H1 (cell line): ENCODE measurements around the gene CEP72. TPM values are rescaled to one million over a fixed set of nuclear protein-coding genes. Genes with fewer than 3 reads are reported as not detected.

Experiments used
- EGR1 ChIP-seq: IDR thresholded peaks from 2 replicates; pipeline ENCODE4 v1.6.1; 2011; ENCODE audit warnings: low read depth, low read length, borderline replicate concordance
- EP300 ChIP-seq, 2 experiments: IDR thresholded peaks; 1 replicate in 1 of 2; 2 replicates in 1 of 2; pipeline ENCODE4 v1.6.1; 2011 to 2012; ENCODE audit warnings: low read depth in 2 of 2, low read length in 2 of 2, mild to moderate bottlenecking in 2 of 2, borderline replicate concordance in 1 of 2, inconsistent platforms in 1 of 2, moderate library complexity in 1 of 2
- GABPA ChIP-seq: IDR thresholded peaks from 2 replicates; pipeline ENCODE4 v1.6.1; 2011; ENCODE audit warnings: mild to moderate bottlenecking, low read length, moderate library complexity, borderline replicate concordance; ENCODE audit not compliant: insufficient read depth
- JUN ChIP-seq: IDR thresholded peaks from 2 replicates; pipeline ENCODE4 v1.6.1; 2011; ENCODE audit warnings: low read depth, mild to moderate bottlenecking, improper control_type of control experiment, low read length
- KDM5A ChIP-seq: fragments of 200-600 bp; IDR thresholded peaks from 2 replicates; pipeline ENCODE4 v1.7.1; 2012; ENCODE audit warnings: mild to moderate bottlenecking, low read length, inconsistent platforms, mixed read lengths
- MAFK ChIP-seq: IDR thresholded peaks from 2 replicates; pipeline ENCODE4 v1.6.1; 2012; ENCODE audit warnings: low read depth, mild to moderate bottlenecking, improper control_type of control experiment, low read length
- SRF ChIP-seq: IDR thresholded peaks from 2 replicates; pipeline ENCODE4 v1.6.1; 2011; ENCODE audit warnings: mild to moderate bottlenecking, low read depth, low read length, moderate library complexity
- polyA plus RNA-seq, 7 experiments: library from polyadenylated mRNA; depleted of rRNA in 3 of 7; stranded (reverse) in 5 of 7; unstranded in 2 of 7; fragments of >200 nt in 5 of 7; fragments of 200-250 nt in 2 of 7; gene quantifications; 1 replicate in 5 of 7; 2 replicates in 1 of 7; 4 replicates in 1 of 7; pipeline versions ENCODE4 v1.2.1 to v1.2.3, GENCODE V29; 2011 to 2013; ENCODE audit warnings: missing spikeins in 2 of 7, mixed read lengths in 2 of 7
- total RNA-seq: library from RNA; stranded (reverse); fragmentation: NEBNext Ultra II Directional; extraction: Animal tissue kit (Norgen Biotek cat#: 25700); gene quantifications from 2 replicates; pipeline ENCODE4 v1.2.1, GENCODE V29; 2021
- TF ChIP-seq, protein P1 (sequence below): fragments of 300-600 bp; sonication (generic); IDR thresholded peaks from 2 replicates; pipeline ENCODE4 v1.7.1; 2012; ENCODE audit warnings: low read length, moderate library complexity, mild to moderate bottlenecking, inconsistent platforms; ENCODE audit not compliant: insufficient replicate concordance
- TF ChIP-seq, protein P2 (sequence below): IDR thresholded peaks from 2 replicates; pipeline ENCODE4 v1.6.1; 2012; ENCODE audit warnings: inconsistent platforms

CEP72 gene
- total and polyA plus RNA-seq, 2 of the 8 experiments (the other 6 are each of a cell fraction or from before 2014, with no cell fraction given), result 13.1 to 19.6 TPM

DNA sequence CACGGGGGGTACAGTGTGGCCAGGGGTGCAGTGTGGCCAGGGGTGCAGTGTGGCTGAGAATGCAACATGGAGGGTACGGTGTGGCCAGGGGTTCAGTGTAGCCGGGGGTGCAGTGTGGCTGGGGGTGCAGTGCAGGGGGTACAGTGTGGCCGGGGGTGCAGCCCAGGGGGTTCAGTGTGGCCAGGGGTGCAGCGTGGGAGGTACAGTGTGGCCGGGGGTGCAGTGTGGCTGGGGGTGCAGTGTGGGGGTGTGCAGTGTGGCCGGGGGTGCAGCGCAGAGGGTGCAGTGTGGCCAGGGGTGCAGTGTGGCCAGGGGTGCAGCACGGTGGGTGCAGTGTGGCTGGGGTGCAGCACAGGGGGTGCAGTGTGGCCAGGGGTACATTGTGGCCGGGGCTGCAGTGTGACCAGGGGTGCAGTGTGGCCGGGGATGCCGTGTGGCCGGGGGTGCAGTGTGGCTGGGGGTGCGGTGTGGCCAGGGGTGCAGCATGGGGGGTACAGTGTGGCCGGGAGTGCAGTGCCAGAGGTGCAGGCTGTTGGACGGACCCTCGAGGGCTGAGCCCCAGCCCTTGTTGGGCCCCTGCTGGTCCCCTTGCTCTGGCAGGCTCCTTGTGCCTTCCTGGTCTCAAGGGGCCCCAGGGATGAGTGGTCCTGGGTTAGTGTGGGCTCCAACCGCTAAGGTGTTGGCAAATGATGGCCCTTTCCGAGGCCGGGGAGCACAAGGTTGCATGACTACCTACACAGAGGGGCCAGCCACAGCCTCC is 63.2 kb downstream of the CEP72 start (continued):
- TF ChIP-seq, protein P1, sequence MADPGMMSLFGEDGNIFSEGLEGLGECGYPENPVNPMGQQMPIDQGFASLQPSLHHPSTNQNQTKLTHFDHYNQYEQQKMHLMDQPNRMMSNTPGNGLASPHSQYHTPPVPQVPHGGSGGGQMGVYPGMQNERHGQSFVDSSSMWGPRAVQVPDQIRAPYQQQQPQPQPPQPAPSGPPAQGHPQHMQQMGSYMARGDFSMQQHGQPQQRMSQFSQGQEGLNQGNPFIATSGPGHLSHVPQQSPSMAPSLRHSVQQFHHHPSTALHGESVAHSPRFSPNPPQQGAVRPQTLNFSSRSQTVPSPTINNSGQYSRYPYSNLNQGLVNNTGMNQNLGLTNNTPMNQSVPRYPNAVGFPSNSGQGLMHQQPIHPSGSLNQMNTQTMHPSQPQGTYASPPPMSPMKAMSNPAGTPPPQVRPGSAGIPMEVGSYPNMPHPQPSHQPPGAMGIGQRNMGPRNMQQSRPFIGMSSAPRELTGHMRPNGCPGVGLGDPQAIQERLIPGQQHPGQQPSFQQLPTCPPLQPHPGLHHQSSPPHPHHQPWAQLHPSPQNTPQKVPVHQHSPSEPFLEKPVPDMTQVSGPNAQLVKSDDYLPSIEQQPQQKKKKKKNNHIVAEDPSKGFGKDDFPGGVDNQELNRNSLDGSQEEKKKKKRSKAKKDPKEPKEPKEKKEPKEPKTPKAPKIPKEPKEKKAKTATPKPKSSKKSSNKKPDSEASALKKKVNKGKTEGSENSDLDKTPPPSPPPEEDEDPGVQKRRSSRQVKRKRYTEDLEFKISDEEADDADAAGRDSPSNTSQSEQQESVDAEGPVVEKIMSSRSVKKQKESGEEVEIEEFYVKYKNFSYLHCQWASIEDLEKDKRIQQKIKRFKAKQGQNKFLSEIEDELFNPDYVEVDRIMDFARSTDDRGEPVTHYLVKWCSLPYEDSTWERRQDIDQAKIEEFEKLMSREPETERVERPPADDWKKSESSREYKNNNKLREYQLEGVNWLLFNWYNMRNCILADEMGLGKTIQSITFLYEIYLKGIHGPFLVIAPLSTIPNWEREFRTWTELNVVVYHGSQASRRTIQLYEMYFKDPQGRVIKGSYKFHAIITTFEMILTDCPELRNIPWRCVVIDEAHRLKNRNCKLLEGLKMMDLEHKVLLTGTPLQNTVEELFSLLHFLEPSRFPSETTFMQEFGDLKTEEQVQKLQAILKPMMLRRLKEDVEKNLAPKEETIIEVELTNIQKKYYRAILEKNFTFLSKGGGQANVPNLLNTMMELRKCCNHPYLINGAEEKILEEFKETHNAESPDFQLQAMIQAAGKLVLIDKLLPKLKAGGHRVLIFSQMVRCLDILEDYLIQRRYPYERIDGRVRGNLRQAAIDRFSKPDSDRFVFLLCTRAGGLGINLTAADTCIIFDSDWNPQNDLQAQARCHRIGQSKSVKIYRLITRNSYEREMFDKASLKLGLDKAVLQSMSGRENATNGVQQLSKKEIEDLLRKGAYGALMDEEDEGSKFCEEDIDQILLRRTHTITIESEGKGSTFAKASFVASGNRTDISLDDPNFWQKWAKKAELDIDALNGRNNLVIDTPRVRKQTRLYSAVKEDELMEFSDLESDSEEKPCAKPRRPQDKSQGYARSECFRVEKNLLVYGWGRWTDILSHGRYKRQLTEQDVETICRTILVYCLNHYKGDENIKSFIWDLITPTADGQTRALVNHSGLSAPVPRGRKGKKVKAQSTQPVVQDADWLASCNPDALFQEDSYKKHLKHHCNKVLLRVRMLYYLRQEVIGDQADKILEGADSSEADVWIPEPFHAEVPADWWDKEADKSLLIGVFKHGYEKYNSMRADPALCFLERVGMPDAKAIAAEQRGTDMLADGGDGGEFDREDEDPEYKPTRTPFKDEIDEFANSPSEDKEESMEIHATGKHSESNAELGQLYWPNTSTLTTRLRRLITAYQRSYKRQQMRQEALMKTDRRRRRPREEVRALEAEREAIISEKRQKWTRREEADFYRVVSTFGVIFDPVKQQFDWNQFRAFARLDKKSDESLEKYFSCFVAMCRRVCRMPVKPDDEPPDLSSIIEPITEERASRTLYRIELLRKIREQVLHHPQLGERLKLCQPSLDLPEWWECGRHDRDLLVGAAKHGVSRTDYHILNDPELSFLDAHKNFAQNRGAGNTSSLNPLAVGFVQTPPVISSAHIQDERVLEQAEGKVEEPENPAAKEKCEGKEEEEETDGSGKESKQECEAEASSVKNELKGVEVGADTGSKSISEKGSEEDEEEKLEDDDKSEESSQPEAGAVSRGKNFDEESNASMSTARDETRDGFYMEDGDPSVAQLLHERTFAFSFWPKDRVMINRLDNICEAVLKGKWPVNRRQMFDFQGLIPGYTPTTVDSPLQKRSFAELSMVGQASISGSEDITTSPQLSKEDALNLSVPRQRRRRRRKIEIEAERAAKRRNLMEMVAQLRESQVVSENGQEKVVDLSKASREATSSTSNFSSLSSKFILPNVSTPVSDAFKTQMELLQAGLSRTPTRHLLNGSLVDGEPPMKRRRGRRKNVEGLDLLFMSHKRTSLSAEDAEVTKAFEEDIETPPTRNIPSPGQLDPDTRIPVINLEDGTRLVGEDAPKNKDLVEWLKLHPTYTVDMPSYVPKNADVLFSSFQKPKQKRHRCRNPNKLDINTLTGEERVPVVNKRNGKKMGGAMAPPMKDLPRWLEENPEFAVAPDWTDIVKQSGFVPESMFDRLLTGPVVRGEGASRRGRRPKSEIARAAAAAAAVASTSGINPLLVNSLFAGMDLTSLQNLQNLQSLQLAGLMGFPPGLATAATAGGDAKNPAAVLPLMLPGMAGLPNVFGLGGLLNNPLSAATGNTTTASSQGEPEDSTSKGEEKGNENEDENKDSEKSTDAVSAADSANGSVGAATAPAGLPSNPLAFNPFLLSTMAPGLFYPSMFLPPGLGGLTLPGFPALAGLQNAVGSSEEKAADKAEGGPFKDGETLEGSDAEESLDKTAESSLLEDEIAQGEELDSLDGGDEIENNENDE, result no peak
- TF ChIP-seq EGR1 (no peak), MAFK (no peak), GABPA (no peak), KDM5A (no peak), SRF (no peak), EP300 (IDR thresholded peaks at IDR 0.05; ENCODE audit: borderline replicate concordance in 1 of 2, low read depth in 2 of 2, low read length in 2 of 2) (no peak), JUN (no peak)
- TF ChIP-seq, protein P2, sequence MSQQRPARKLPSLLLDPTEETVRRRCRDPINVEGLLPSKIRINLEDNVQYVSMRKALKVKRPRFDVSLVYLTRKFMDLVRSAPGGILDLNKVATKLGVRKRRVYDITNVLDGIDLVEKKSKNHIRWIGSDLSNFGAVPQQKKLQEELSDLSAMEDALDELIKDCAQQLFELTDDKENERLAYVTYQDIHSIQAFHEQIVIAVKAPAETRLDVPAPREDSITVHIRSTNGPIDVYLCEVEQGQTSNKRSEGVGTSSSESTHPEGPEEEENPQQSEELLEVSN, result no peak
